Measurements from ENCODE around the gene TTC39B.

DNA sequence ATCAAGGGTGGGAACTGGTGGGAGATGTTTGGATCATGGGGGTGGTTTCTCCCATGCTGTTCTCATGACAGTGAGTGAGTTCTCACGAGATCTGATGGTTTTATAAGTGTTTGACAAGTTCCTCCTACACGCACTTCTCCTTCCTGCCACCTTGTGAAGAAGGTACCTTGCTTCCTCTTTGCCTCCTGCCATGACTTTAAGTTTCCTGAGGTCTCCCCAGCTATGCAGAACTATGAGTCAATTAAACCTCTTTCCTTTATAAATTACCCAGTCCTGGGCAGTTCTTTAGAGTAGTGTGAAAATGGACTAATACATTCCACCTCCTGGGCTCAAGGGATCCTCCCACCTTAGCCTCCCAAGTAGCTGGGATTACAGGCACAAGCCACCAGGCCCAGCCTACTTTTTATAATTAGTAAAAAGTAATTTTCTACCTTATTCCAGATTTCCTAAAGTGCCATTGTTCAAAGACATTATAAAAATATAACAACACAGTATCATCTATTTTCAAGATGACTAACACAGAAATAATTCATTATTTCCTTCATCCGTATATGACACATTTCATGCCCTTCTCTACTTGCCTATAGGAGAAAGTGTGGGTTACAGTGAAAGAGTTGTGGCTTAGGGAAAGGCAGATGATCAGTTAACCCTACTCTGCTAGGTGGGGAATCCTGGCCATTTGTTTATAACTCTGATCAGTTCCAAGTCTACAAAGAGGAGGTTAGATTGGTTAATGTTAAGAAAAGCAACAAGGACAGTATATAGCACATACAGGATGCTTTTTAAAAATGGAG, 99.9 kb downstream of the TTC39B start:
- TF ChIP-seq, protein P1, sequence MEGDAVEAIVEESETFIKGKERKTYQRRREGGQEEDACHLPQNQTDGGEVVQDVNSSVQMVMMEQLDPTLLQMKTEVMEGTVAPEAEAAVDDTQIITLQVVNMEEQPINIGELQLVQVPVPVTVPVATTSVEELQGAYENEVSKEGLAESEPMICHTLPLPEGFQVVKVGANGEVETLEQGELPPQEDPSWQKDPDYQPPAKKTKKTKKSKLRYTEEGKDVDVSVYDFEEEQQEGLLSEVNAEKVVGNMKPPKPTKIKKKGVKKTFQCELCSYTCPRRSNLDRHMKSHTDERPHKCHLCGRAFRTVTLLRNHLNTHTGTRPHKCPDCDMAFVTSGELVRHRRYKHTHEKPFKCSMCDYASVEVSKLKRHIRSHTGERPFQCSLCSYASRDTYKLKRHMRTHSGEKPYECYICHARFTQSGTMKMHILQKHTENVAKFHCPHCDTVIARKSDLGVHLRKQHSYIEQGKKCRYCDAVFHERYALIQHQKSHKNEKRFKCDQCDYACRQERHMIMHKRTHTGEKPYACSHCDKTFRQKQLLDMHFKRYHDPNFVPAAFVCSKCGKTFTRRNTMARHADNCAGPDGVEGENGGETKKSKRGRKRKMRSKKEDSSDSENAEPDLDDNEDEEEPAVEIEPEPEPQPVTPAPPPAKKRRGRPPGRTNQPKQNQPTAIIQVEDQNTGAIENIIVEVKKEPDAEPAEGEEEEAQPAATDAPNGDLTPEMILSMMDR (conservative IDR thresholded peaks at IDR 0.05; ENCODE audit: low read length): no peak
- TF ChIP-seq EZH2phosphoT487 (IDR thresholded peaks at IDR 0.05; ENCODE audit: borderline replicate concordance, low read depth, low read length): no peak

Data from OCI-LY7 (cell line).